Keratinocyte (primary cell): ENCODE results near the gene CCDC82.

Source experiments
- CTCF ChIP-seq, 3 experiments: IDR thresholded peaks in 1 of 3; conservative IDR thresholded peaks in 1 of 3; optimal IDR thresholded peaks in 1 of 3; 2 replicates in 2 of 3; 3 replicates in 1 of 3; pipeline versions ENCODE3 to v1.5.1; 2011; ENCODE audit warnings: low read length in 3 of 3, mild to moderate bottlenecking in 3 of 3, moderate library complexity in 2 of 3, control low read depth in 1 of 3, inconsistent platforms in 1 of 3; ENCODE audit not compliant: insufficient read depth in 2 of 3; ENCODE audit errors: extremely low read depth in 1 of 3
- EZH2 ChIP-seq: IDR thresholded peaks from one replicate; pipeline ENCODE4 v1.6.1; 2012; ENCODE audit warnings: inconsistent platforms, mild to moderate bottlenecking, low read length, moderate library complexity

DNA sequence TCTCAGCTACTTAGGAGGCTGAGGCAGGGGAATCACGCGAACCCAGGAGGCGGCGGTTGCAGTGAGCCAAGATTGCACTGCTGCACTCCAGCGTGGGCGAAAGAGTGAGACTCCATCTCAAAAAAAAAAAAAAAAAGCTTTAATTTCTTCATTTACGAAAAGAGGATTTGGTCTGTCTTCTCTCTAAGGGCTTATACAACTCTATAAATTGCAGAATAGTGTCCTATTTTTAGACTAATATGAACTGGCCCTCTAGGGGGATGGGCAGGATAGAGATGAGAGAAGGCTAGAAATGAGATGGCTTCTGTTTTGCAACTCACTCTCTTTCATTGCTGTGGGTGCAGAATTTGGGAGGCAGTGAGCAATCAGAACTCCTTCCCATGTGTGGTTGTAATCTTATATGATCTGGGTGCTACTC, 58.0 kb downstream of the CCDC82 start:
- no peak for TF ChIP-seq CTCF (optimal IDR thresholded peaks at IDR 0.05 in 1 of 3, IDR thresholded peaks at IDR 0.05 in 1 of 3, conservative IDR thresholded peaks at IDR 0.05 in 1 of 3; ENCODE audit: extremely low read depth in 1 of 3, insufficient read depth in 2 of 3, low read length in 3 of 3)
- no peak for TF ChIP-seq EZH2
